ENCODE measurements around the gene PLCH2.

Gene PLCH2

DNA sequence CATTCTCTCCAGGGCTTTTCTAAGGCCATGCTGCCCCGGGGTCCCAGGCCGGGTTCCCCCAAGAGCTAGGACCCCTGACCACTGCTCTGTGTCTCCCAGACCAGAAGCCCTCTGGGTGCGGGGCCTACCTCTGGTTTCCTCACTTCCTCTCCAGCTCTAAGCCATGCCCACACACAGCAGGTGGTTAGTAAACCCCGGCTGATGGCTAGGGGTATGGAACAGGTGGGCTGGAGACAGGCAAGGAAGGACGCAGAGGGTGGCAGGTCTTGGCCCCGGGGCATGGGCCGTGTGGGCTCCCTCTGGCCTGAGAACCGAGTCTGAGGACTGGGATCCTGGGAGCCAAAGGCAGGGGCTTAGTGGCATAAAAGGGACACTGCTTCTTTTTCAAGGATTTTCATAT lies 15.9 kb upstream of the PLCH2 start:
- DNase-seq (ENCODE audit: low spot score) = no peak

- no peak for DNase-seq (ENCODE audit: low spot score)
Observed at GRCh38 chr1:2460996-2461751, 14.9 kb upstream of the PLCH2 start.

- DNase-seq (ENCODE audit: low spot score) = no peak
Observed at GRCh38 chr1:2462819-2463218, 13.3 kb upstream of the PLCH2 start.

DNA sequence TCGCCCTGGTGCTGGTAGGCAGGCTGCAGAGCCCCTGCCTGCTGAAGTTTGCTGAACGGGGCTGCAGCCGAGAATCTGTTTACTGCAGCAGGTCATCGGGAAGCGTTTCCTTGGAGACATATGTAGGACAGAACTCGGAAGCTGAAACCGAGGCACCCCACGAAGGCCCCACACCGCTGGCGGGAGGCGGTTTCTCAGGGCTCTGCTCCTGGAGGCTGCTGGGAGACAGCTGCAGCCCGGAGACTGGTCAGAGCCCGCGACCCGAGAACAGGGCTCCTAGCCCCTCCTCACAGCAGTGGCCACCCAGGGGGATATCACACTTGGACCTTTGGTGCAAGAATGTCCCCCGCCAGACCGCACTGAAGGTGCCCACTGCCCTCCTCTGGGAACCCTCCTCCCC lies 12.7 kb upstream of the PLCH2 start:
- DNase-seq (ENCODE audit: low spot score) = no peak

- no peak for DNase-seq (ENCODE audit: low spot score)
Observed at GRCh38 chr1:2465371-2466269, 10.5 kb upstream of the PLCH2 start.

GRCh38 chr1:2466270-2466665 lies 9.8 kb upstream of the PLCH2 start:
- DNase-seq (ENCODE audit: low spot score) = no peak

- no peak for DNase-seq (ENCODE audit: low spot score)
Observed at GRCh38 chr1:2466958-2467554, 9.0 kb upstream of the PLCH2 start.

GRCh38 chr1:2468041-2468472 lies 8.0 kb upstream of the PLCH2 start:
- no peak for DNase-seq (ENCODE audit: low spot score)

DNA sequence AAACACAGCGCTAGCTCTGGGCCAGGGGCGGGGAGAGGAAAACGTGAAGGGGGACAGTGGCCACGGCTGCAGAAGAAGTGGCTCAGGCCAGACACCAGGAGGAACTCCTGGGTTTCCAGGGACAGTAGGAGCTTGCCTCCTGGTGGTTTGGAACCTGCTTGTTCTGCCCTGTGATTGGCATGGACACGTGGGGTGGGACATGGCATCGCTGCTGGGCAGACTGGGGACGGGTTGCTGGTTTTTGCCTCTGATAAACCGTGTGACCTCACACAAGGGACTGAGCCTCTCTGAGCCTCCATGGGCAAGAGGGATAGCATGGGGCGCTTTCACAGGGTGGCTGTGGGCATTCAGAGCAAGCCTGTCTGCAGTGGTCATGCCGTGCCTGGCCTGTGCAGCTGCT lies 7.5 kb upstream of the PLCH2 start:
- no peak for DNase-seq (ENCODE audit: low spot score)

DNA sequence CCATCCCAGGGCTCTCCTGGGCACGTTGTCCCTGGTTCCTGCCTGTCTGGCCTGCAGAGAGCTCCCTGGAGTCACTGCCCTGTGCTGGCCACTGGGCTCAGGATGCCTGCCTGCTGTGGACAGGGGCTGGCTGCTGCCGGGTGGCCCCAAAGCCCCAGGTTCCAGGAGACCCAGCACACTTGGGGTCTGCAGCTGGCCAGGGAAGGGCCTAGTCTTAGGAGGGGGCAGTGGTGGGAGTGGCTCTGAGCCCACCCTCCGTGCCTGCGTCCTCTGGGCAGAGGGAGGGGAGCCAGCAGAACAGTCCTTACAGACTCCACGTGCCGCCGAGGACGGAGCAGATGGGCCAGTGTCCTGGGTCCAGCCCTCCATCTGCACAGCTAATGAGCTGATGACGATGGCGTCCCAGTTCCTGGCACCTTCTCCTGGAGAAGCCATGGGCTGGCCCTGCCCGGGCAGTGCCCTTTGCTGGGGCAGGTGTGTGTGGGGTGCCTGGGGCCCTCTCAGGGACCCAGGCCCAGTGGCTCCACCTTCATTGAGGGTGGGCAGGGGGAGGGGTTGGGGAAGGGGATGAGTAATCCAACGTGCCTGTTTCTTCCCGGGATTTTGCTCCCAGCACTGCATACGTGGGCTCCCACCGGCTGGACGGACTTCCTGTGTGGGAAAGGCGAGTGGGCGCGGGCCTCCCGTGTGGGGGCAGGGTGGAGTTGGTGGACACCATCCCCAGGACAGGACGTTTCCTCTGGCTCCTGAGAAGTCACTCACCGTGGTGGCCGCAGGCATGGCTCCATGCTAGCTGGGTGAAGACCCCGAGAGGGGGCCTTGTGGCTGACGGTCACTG lies 6.8 kb upstream of the PLCH2 start:
- no peak for DNase-seq (ENCODE audit: low spot score)

- DNase-seq (ENCODE audit: low spot score) = no peak
Observed at GRCh38 chr1:2470290-2471158, 5.6 kb upstream of the PLCH2 start.

GRCh38 chr1:2471159-2471471 lies 5.0 kb upstream of the PLCH2 start:
- DNase-seq (ENCODE audit: low spot score) = no peak

DNA sequence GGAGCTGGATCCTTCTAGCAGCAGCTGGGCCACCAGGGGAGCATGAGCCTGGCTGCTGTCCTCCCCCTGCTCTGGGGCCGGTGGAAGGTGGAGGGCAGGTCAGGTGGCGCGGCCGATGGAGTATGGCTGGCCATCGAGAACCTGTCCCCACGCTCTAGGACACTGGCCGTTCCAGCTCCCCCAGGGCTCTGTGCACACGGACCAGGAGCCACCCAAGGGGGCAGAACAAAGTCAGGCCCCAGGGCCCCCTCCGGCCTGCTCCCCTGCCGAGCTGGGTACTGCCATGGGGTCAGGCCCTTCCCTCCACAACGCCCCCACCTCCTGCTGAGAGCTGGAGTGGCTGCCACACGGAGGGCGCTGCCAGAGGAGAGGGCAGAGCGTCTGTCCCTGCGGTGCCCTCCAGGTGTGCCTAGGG lies 4.5 kb upstream of the PLCH2 start:
- DNase-seq (ENCODE audit: low spot score) = no peak

- DNase-seq (ENCODE audit: low spot score) = no peak
Observed at GRCh38 chr1:2472109-2472508, 4.0 kb upstream of the PLCH2 start.

- no peak for DNase-seq (ENCODE audit: low spot score)
Observed at GRCh38 chr1:2472561-2473177, 3.4 kb upstream of the PLCH2 start.

- DNase-seq (ENCODE audit: low spot score) = no peak
Observed at GRCh38 chr1:2473198-2473597, 2.9 kb upstream of the PLCH2 start.

DNA sequence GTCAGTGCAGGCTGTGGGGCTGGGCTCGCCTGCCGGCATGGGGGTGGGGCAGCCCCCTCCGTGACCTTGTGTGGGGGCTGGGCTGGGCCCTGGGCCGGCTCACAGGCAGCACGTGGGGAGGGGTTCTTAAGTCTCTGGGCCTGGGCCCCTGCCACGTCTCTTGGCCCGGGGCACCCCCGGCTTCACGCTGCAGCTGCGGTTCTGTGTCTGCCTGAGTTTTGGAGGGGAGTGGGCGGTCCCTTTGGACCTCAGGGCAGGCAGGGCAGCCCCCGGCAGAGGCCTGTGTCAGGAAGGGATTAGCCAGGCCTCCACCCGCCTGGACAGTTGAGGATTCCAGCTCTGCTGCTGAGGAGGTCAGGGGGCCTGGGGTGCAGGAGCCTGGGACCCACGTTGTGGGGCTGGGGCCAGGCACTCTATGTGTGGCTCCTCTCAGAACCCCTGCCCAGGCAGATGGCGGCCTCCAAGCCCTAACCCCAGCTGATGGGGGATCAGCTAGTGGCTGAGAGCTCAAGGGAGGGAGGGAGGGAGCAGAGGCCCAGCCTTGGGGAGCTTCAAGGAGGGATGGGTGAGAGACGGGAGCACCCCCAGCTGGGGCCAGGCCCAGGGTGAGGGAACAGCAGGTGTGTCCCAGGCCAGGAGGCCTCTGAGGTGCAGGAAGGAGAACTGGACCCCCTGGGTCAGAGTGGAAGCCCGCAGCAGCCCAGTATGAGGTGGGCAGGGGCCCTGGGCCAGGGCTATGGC lies 1.8 kb upstream of the PLCH2 start:
- no peak for DNase-seq (ENCODE audit: low spot score)

DNA sequence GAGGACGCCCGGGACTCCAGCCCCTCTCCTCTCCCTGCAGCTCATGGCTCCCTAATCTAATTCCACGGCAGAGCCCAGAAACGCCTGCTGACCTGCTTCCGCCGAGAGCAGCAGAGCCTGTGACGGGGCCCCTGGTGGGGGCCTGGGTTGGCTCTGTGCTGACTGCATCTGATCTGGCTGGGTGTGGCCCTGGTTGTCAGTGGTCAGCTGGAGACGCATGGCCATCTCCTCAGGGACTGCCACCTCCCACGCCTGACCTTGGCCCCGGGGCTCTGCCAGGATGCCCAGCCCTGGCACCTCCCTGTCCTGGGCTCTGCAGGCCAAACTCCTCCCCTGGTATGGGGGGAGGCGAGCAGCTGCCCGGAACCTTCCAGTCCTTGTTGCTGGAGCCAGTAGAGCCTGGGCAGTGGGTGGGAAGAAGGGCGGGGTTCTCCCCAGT lies 1.1 kb upstream of the PLCH2 start:
- no peak for DNase-seq (ENCODE audit: low spot score)

- DNase-seq (ENCODE audit: low spot score) = no peak
Observed at GRCh38 chr1:2475571-2475970, 518 bp upstream of the PLCH2 start.

DNA sequence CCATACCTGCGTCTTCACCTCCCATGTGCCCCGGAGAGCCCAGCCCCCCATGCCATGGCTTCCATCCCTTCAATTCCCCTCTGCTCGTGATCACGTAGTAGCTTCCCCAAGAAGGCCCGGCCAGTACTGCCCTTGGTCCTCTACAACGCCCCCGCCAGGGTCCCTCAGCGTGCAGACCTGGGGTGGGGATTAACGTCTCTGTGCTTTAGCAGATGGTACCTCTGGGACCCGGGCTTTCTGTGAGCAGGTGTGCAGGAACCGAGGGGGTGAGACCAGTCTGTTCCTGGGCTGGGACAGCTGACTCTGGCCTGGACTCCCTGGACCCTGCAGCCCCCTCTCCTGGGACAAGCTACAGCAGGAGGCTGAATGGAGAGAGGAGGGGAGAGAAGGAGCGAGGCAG lies 1.2 kb downstream of the PLCH2 start:
- no peak for DNase-seq (ENCODE audit: low spot score)
